ENCODE measurements around the gene ONECUT2. TPM values are rescaled to one million over a fixed set of nuclear protein-coding genes. Genes with fewer than 3 reads are reported as not detected.
A peak's percentile ranks its signal among the peaks of the same experiment; 100 is the strongest.

Gene ONECUT2
- total and polyA plus RNA-seq, 2 donors (not counting 1 experiment from before 2014, with no cell fraction given) = not detected

GRCh38 chr18:57436191-57436964, 1.2 kb downstream of the ONECUT2 start:
- ChIA-PET POLR2A (no interaction called here), CTCF (no interaction called here)
- TF ChIP-seq EZH2 (IDR thresholded peaks at IDR 0.05; ENCODE audit: borderline replicate concordance, insufficient read depth, low read depth, low read length, poor library complexity, severe bottlenecking) (no peak), CTCF (IDR thresholded peaks at IDR 0.05) (no peak)
- peaks cover 75% of the 10 kb centered on the region for H3K27me3 Mint-ChIP-seq
- H3K9me3 Mint-ChIP-seq (ENCODE audit: insufficient read depth) = no peaks in the 10 kb centered on the region
- no peak overlapping the region for H2AFZ ChIP-seq (ENCODE audit: insufficient read depth, low read depth, low read length, poor library complexity, severe bottlenecking)
- H3K27ac ChIP-seq (ENCODE audit: low read length in 2 of 2) = no peak overlapping the region
- no peak overlapping the region for H3K9ac ChIP-seq (ENCODE audit: low read length)
- peak overlapping the region; percentile 75 for H3K4me3 Mint-ChIP-seq
- DNase-seq (peak; percentile 29), ATAC-seq (ENCODE audit: low read depth) (no peak)
- peaks cover 51% of the 10 kb centered on the region for H3K4me1 Mint-ChIP-seq
- no peak overlapping the region for H3K4me3 ChIP-seq (ENCODE audit: control extremely low read depth in 1 of 5, extremely low read depth in 1 of 5, insufficient read depth in 1 of 5, low read depth in 2 of 5, low read length in 4 of 5)
- H4K20me1 ChIP-seq (ENCODE audit: control insufficient read depth, insufficient read depth, low read length, poor library complexity, severe bottlenecking) = no peaks in the 10 kb centered on the region
- H3K9me3 ChIP-seq (ENCODE audit: control extremely low read depth in 1 of 3, control insufficient read depth in 2 of 3, insufficient read depth in 1 of 3, low read length in 2 of 3) = peaks cover 2 to 73% (median 21%) of the 10 kb centered on the region in 3 donors
- H3K27ac Mint-ChIP-seq = peak overlapping the region; percentile 37
- H3K27me3 ChIP-seq (replicated peaks in 1 of 4; ENCODE audit: control extremely low read depth in 1 of 4, control insufficient read depth in 3 of 4, insufficient read depth in 4 of 4, low read length in 3 of 4) = peaks cover 0 to 89% (median 86%) of the 10 kb centered on the region in 4 experiments
- peaks cover 64 to 68% of the 10 kb centered on the region in 2 donors for H3K4me1 ChIP-seq (ENCODE audit: control insufficient read depth in 2 of 2, insufficient read depth in 2 of 2, low read length in 2 of 2)
- peak overlapping the region; percentile 60 for H3K4me2 ChIP-seq (replicated peaks; ENCODE audit: low read depth, low read length, poor library complexity, severe bottlenecking)
- H3K79me2 ChIP-seq (ENCODE audit: control insufficient read depth, insufficient read depth, low read length) = no peaks in the 10 kb centered on the region
- 13% methylated on average over 62 of the region's 62 CpGs for WGBS (ENCODE audit: insufficient coverage)
- H3K36me3 ChIP-seq (replicated peaks in 1 of 2; ENCODE audit: control extremely low read depth in 1 of 2, control insufficient read depth in 1 of 2, extremely low read depth in 1 of 2, insufficient read depth in 2 of 2, low read length in 1 of 2) = no peaks in the 10 kb centered on the region
- intact Hi-C loops (cut with micrococcal nuclease) = no loop called here

- Histone ChIP-seq H3K27me3 (replicated peaks in 1 of 4; ENCODE audit: control extremely low read depth in 1 of 4, control insufficient read depth in 3 of 4, insufficient read depth in 4 of 4, low read length in 3 of 4) (peaks cover 0 to 90% (median 86%) of the 10 kb centered on the region in 4 experiments), H2AFZ (ENCODE audit: insufficient read depth, low read depth, low read length, poor library complexity, severe bottlenecking) (no peak overlapping the region), H3K79me2 (ENCODE audit: control insufficient read depth, insufficient read depth, low read length) (no peaks in the 10 kb centered on the region), H3K4me1 (ENCODE audit: control insufficient read depth in 2 of 2, insufficient read depth in 2 of 2, low read length in 2 of 2) (peaks cover 70 to 74% of the 10 kb centered on the region in 2 donors), H3K9me3 (ENCODE audit: control extremely low read depth in 1 of 3, control insufficient read depth in 2 of 3, insufficient read depth in 1 of 3, low read length in 2 of 3) (peaks cover 0 to 77% (median 18%) of the 10 kb centered on the region in 3 donors), H3K4me2 (replicated peaks; ENCODE audit: low read depth, low read length, poor library complexity, severe bottlenecking) (peak overlapping the region; percentile 60), H4K20me1 (ENCODE audit: control insufficient read depth, insufficient read depth, low read length, poor library complexity, severe bottlenecking) (no peaks in the 10 kb centered on the region), H3K9ac (ENCODE audit: low read length) (no peak overlapping the region), H3K36me3 (replicated peaks in 1 of 2; ENCODE audit: control extremely low read depth in 1 of 2, control insufficient read depth in 1 of 2, extremely low read depth in 1 of 2, insufficient read depth in 2 of 2, low read length in 1 of 2) (no peaks in the 10 kb centered on the region), H3K4me3 (ENCODE audit: control extremely low read depth in 1 of 5, extremely low read depth in 1 of 5, insufficient read depth in 1 of 5, low read depth in 2 of 5, low read length in 4 of 5) (no peak overlapping the region), H3K27ac (ENCODE audit: low read length in 2 of 2) (no peak overlapping the region)
- peak overlapping the region; percentile 37 for H3K27ac Mint-ChIP-seq
- CTCF ChIA-PET = no interaction called here
- TF ChIP-seq CTCF (IDR thresholded peaks at IDR 0.05) = no peak
- TF ChIP-seq EZH2 (IDR thresholded peaks at IDR 0.05; ENCODE audit: borderline replicate concordance, insufficient read depth, low read depth, low read length, poor library complexity, severe bottlenecking) = no peak
- H3K4me1 Mint-ChIP-seq = peaks cover 54% of the 10 kb centered on the region
- H3K4me3 Mint-ChIP-seq = peak overlapping the region; percentile 75
- ATAC-seq (ENCODE audit: low read depth) (no peak), DNase-seq (no peak)
- H3K9me3 Mint-ChIP-seq (ENCODE audit: insufficient read depth) = no peaks in the 10 kb centered on the region
- intact Hi-C loops (cut with micrococcal nuclease) = no loop called here
- POLR2A ChIA-PET = no interaction called here
- WGBS (ENCODE audit: insufficient coverage) = 13% methylated on average over 9 of the region's 13 CpGs
- H3K27me3 Mint-ChIP-seq = peaks cover 73% of the 10 kb centered on the region
Measured at GRCh38 chr18:57436965-57437333, 1.8 kb downstream of the ONECUT2 start.

Measured in B cell (primary cell).